HG03558 (cell line): Measurements from ENCODE around the gene ADAMTS10.
"Not testable (repeated sequence)": the region's sequence is repeated elsewhere in the genome, so short reads cannot be mapped to it uniquely, and the experiment has no call there.

Experiments
- ATAC-seq: cut with Tn5 transposase; IDR thresholded peaks from one replicate; pipeline ENCODE4 v1.9.1; 2021; ENCODE audit warnings: moderate number of reproducible peaks; ENCODE audit not compliant: unreplicated experiment; ENCODE audit errors: extremely low read depth

ADAMTS10 gene

GRCh38 chr19:8596168-8596567 lies 14.3 kb downstream of the ADAMTS10 start:
- ATAC-seq: no peak

GRCh38 chr19:8595651-8596050 lies 14.9 kb downstream of the ADAMTS10 start:
- ATAC-seq: no peak

- ATAC-seq: no peak
Observed at GRCh38 chr19:8593931-8594330, 16.6 kb downstream of the ADAMTS10 start.

GRCh38 chr19:8592231-8593009 lies 18.1 kb downstream of the ADAMTS10 start:
- ATAC-seq: no peak

GRCh38 chr19:8589177-8589714 lies 21.3 kb downstream of the ADAMTS10 start:
- ATAC-seq: no peak

GRCh38 chr19:8585894-8586750 lies 24.4 kb downstream of the ADAMTS10 start:
- ATAC-seq: no peak

- ATAC-seq: no peak
Observed at GRCh38 chr19:8584965-8585893, 25.3 kb downstream of the ADAMTS10 start.

- no peak for ATAC-seq
Observed at GRCh38 chr19:8580710-8581281, 29.7 kb downstream of the ADAMTS10 start.

- no peak for ATAC-seq
Observed at GRCh38 chr19:8578642-8579265, 31.8 kb downstream of the ADAMTS10 start.

- ATAC-seq: no peak
Observed at GRCh38 chr19:8577741-8578140, 32.8 kb downstream of the ADAMTS10 start.

GRCh38 chr19:8577247-8577646 lies 33.3 kb downstream of the ADAMTS10 start, which contains the start of gene MYO1F:
Gene MYO1F, minus strand, starts transcription at chr19:8577442. Its CDS starts 133 bp downstream, at chr19:8577309.
- no peak for ATAC-seq

GRCh38 chr19:8576273-8576993 lies 34.1 kb downstream of the ADAMTS10 start:
- no peak for ATAC-seq

GRCh38 chr19:8575467-8575997 lies 35.0 kb downstream of the ADAMTS10 start:
- ATAC-seq: no peak

- not testable (repeated sequence) for ATAC-seq
Observed at GRCh38 chr19:8574619-8574922, 35.9 kb downstream of the ADAMTS10 start.

- no peak for ATAC-seq
Observed at GRCh38 chr19:8573316-8573715, 37.2 kb downstream of the ADAMTS10 start.

- ATAC-seq: no peak
Observed at GRCh38 chr19:8571006-8571411, 39.5 kb downstream of the ADAMTS10 start.

- ATAC-seq: no peak
Observed at GRCh38 chr19:8569066-8569771, 41.3 kb downstream of the ADAMTS10 start.
